MV-4-11 (cell line): ENCODE measurements around the gene HMSD.
"Not testable (repeated sequence)": the region's sequence is repeated elsewhere in the genome, so short reads cannot be mapped to it uniquely, and the experiment has no call there.

Experiments used
- DNase-seq: peaks from one replicate; lab custom pipeline; 2025; lab: John Stamatoyannopoulos, UW

Gene HMSD, protein sequence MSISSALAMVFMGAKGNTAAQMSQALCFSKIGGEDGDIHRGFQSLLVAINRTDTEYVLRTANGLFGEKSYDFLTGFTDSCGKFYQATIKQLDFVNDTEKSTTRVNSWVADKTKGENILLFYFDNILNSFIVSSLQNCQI

GRCh38 chr18:63949068-63949737, at the start of gene HMSD:
TSS of gene HMSD (plus strand) at chr18:63949301. CDS start at chr18:63953456, 4,155 bp downstream.
- no peak for DNase-seq

- DNase-seq = no peak
Observed at GRCh38 chr18:63903851-63904570, 45.1 kb upstream of the HMSD start.

- no peak for DNase-seq
Observed at GRCh38 chr18:63904694-63905093, 44.4 kb upstream of the HMSD start.

DNA sequence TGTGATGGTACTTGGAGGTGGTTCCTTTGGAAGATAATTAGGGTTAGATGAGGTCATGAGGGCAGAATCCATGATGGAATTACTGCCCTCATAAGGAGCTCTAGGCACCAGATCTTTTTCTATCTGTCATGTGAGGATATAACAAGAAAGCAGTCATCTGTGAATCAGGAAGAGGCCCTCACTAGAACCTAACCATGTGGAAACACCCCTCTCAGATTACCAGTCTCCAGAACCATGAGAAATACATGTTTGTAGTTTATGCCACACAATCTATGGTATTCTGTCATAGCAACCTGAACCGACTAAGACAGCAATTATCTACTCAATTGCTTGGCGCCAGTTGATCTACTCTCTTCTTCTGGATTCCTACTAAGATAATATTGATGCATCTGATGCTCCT, 43.7 kb upstream of the HMSD start:
- DNase-seq = peak; percentile 11

DNA sequence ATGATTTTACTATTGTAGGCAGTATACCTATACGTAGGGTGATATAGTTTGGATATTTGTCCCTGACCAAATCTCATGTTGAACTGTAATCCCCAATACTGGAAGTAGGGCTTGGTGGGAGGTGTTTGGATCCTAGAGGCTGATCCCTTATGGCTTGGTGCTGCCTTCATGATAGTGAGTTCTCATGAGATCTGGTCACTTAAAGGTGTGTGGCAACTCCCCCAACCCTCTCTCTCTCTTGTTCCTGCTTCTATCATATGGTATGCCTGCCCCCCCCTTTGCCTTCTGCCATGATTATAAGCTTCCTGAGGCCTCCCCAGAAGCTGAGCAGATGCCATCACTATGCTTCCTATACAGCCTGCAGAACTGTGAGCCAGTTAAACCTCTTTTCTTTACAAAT, 43.0 kb upstream of the HMSD start:
- DNase-seq = no peak

DNA sequence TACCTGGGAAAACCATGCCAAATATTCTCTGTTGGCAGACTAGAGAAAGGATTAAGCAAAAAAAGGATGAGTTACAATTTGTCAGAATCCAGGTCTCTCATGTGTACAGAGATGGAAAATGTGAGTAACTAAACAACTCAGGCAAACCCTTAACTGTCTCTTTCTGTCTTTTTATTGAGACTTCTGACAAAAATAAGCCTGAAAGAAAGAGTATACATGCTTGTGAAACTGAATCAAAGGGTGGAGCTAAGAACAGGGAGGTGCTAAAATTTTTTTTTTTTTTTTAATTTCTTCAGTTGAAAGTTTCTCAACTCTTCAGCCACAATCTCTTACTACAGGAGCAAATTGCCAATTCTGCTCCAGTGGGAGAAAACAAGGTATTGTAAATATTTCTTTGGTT, 41.4 kb upstream of the HMSD start, which contains the start of gene SERPINB10:
SERPINB10 (plus strand) TSS at position 295 of the 400 bp plus-strand sequence. CDS start 7,553 bp downstream, outside the sequence.
- peak; percentile 58 for DNase-seq

GRCh38 chr18:63908858-63909257, 40.2 kb upstream of the HMSD start:
- no peak for DNase-seq

DNA sequence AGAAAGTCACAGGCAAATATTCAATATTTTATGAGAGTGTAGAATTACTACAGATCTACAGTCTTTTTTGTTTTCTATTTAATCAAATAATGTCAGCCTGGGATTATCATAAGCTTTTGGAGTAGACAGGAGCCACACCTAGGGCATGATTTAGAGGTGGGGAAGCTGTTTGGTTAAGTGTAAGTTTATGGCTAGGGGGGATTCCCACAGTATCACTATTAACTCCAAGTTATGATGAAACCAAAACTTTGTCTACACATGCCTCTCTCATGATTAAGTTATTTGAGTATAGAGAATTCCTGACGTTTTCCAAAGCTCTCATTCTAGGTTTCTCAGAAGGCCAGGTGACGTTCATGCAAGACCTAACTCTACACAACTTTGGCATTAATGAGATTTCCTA, 39.2 kb upstream of the HMSD start:
- no peak for DNase-seq

DNA sequence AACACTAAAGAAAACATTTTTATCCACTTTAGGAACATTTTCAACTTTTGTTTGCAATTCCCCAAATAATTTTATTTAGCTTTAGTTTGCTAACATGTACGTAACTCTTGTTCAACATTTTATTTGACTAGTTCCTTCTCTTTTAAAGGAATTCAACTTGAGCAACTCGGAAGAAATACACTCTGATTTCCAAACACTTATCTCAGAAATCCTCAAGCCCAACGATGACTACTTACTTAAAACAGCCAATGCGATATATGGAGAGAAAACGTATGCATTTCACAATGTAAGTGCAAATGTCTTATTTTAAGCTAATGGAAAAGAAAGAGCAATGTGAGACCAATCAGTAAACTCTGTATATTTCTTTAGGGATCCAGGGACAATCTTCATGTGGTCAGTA, 31.3 kb upstream of the HMSD start:
- DNase-seq = peak; percentile 12

DNA sequence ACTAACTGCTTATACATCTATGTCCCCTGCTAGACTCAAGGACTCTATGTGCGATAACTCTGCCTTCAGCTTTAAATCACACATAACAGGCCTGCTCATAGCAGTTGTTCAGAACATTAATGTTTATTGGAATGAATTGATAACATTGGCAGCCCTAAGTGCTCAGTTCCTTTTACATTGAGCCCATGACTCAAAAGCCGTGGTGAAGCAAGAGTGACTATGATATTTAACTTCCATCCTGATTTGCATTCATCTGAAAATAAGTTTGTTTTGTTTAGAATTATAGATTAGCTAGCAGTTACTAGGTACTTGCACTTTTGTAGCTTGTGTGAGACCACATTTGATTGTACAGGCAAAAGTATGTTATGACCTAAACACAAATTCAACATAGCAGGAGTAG, 27.1 kb upstream of the HMSD start:
- no peak for DNase-seq

DNA sequence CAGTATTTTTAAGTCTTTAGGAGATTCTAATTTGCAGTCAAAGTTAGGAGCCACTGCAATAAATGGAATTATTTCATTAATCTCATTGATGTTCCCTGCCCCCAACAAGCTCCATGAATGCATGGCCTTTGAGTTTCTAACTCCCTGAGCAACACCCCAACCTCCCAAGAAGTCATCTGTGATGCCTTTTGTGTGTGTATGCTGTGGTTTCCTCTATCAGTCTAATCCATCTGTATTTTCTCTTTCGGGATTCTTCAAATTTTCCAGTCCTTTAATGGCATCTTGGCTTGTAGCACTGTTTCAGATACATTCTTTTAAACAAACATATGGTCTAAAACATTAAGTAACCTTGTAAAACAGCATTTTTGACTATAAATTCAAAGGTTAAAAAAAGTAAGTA, 24.6 kb upstream of the HMSD start:
- no peak for DNase-seq

DNA sequence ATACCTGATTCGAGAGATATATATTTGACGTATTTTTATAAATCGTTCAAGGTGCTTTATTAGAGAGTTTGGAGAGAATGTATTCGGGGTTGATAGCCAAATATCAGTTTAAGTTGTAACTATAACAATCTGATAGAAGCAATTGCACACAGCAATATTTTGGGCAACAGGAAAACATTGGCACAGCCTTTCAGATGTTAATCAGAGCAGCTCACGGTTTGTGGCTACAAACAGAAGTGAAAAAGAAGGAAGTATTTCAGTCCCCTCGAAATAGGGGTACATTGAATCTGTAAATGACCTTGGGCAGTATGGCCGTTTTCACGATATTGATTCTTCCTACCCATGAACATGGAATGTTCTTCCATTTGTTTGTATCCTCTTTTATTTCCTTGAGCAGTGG, 20.8 kb upstream of the HMSD start:
- peak; percentile 70 for DNase-seq

DNA sequence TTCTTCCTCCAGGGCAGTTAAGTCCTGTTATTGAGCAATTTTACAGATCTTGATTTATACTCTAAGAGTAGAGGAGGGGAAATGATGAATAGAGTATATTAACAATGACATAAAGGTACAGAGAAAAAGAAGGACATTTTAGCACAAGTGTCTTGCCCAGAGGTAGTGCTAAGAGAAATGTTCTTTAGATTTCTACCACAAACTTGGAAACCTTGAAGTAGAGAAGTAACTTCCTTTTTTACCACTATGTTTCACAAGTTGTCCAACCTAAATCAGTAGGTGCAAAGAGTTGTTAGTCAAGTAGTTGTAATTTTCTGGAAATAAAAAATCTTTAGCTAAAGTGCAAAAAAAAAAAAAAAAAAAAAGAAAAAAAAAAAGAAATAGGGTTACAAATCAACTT, 19.7 kb upstream of the HMSD start:
- peak; percentile 37 for DNase-seq

DNA sequence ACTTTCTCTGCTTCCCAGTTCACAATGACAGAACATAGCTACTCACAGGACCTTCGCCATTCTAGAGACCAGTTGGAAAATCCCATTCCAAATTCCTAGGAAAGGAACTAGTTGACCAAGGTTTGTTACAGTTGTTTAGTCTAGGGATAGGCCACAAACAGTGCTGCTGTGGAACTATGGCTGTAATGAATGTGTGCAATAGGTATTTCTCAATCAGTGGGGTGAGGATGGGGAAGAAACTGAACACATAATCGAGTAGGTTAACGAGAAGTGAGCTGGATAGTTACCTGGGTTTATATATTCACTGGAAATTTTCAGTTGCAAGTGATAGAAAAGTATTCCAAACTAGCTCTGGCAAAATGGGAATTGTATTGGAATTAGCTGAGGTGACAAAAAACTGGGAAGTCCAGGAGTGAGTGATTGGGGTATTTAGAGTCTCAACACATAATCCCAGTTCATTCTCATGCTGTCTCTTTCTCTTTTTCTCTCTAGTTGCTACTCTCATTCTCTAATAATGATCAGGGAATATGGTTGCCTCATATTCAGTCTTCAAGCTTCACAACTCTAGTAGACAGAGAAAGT, 18.2 kb upstream of the HMSD start:
- DNase-seq = peak; percentile 46

DNA sequence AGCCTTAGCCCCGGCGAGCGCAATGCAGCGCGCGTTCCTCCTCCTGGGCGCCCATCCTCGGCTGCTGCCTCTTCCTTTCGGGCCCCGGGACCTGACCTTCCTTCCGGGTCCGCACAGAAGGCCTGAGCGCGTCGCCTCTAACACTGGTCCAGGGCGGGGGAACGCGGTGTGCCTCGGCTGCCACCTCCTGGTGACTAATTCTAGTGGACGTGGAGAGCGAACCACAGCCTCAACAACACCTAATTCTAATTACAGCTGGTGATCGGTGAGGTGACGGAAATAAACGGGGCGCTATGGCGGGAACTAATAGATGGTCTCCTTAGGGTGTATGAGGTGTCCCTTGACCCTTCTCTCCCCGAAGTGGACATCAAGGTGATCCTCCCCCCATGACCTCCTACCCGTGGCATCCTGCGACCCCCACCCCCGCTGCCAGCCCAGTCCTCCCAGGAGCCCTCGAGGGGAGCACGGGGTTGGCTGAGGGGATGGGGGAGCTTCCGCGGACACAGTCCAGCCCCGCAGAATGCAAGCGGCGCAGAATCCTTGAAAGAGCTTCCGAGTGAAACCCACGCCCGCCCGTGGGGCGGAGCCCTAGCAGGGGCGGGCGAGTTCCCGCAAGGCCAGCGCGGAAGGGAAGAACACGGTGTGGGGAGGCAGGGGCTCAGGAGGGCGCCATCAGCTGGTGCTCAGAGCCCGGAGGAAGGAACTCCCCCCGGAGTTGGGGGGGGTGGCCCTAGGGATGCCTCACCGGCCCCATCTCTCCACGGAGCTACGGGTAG, 12.8 kb upstream of the HMSD start:
- peak; percentile 81 for DNase-seq

GRCh38 chr18:63936932-63937393, 12.1 kb upstream of the HMSD start:
- peak; percentile 60 for DNase-seq

DNA sequence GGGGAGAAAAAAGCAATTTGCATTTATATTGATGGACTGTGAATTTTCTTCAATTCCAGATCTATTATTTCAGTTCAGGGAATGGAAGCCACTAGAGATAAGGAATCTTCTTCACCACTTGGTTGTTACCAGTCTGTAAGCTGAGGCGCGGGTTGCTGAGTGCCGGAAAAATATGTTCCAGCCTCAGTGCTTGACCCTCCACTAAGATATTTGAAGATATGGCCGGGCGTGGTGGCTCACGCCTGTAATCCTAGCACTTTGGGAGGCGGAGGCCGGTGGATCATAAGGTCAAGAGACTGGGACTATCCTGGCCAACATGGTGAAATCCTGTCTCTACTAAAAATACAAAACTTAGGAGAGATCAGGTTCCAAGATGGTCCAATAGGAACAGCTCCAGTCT, 9.1 kb upstream of the HMSD start:
- no peak for DNase-seq

GRCh38 chr18:63940543-63941050, 8.5 kb upstream of the HMSD start:
- DNase-seq = not testable (repeated sequence)

DNA sequence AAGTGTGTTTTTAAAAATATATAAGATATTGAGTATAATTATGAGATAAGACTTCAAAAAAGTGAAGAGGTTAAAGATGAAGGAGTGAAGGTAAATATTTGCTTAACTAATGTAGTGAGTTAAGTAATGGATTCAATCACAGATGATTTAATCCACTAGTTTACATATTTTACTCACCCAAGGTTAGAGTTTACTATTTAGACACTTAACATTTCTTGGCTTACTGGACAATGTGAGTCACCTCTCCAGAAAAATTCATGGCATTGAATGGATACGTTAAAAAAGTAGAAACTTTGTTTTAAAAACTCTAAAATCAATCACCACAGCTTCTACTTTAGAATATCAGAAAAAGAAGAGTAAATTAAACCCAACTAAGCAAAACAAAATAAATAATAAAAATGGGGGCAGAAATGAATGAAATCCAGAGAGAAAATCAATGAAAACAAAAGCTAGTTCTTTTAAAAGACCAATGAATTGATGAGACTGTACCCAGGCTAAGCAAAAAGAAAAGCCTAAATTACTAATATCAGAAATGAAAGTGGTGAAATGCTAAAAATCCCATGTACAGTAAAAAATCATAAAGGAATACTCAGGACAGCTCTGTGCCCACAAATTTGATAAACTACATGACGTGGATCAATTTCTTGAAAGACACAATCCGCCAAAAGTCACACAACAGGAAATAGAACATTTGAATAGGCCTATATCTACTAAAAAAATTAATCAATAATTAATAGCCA, 1.9 kb upstream of the HMSD start:
- DNase-seq = no peak

- peak; percentile 24 for DNase-seq
Observed at GRCh38 chr18:63951302-63951705, 2.2 kb downstream of the HMSD start.

- DNase-seq = peak; percentile 39
Observed at GRCh38 chr18:63953811-63954210, 4.7 kb downstream of the HMSD start.
